Ascending aorta (tissue), 2 donors: ENCODE results near the gene CORO2A. TPM values are rescaled to one million over a fixed set of nuclear protein-coding genes. Genes with fewer than 3 reads are reported as not detected.

Source experiments
- DNase-seq, 2 donors: peaks; one replicate each; pipeline ENCODE4 v3.0.0-alpha.2; 2019; ENCODE audit warnings: low spot score in 2 of 2
- H3K27ac ChIP-seq, 2 donors: fragments of 200-600 bp; sonication (generic); one replicate each; pipeline ENCODE4 v1.5.1; 2016 to 2017; ENCODE audit warnings: mild to moderate bottlenecking in 1 of 2
- H3K27me3 ChIP-seq: fragments of 200-600 bp; sonication (generic); one replicate; pipeline ENCODE4 v1.5.1; 2017
- H3K36me3 ChIP-seq, 2 donors: fragments of 200-600 bp; sonication (generic); one replicate each; pipeline ENCODE4 v1.5.1; 2016
- H3K4me1 ChIP-seq, 2 donors: fragments of 200-600 bp; sonication (generic); one replicate each; pipeline ENCODE4 v1.5.1; 2016 to 2017; ENCODE audit warnings: mild to moderate bottlenecking in 1 of 2
- H3K4me3 ChIP-seq, 2 donors: fragments of 200-600 bp; sonication (generic); one replicate each; pipeline ENCODE4 v1.5.1; 2016 to 2017; ENCODE audit warnings: mild to moderate bottlenecking in 1 of 2
- H3K9me3 ChIP-seq, 2 donors: fragments of 200-600 bp; sonication (generic); one replicate each; pipeline ENCODE4 v1.5.1; 2016
- CTCF ChIP-seq, 3 experiments: fragments of 200-600 bp in 2 of 3; fragments of 450-650 bp in 1 of 3; sonication (generic) in 2 of 3; IDR thresholded peaks; one replicate each; pipeline ENCODE4 v1.5.1; 2016 to 2019; ENCODE audit warnings: antibody characterized with exemption in 3 of 3, mild to moderate bottlenecking in 1 of 3, moderate library complexity in 1 of 3
- intact Hi-C: fragments of 100-400 bp; cut with DNase I; formaldehyde crosslinking; loops from one replicate; pipeline ENCODE4 v1.15.1; 2023
- total RNA-seq: library from RNA; depleted of rRNA; stranded (reverse); fragments of >200 nt; gene quantifications from one replicate; pipeline ENCODE4 v1.1.0, GENCODE V29; 2016

The CORO2A gene
- total RNA-seq, 1 donor from 2014 or later, result 9.0 TPM

DNA sequence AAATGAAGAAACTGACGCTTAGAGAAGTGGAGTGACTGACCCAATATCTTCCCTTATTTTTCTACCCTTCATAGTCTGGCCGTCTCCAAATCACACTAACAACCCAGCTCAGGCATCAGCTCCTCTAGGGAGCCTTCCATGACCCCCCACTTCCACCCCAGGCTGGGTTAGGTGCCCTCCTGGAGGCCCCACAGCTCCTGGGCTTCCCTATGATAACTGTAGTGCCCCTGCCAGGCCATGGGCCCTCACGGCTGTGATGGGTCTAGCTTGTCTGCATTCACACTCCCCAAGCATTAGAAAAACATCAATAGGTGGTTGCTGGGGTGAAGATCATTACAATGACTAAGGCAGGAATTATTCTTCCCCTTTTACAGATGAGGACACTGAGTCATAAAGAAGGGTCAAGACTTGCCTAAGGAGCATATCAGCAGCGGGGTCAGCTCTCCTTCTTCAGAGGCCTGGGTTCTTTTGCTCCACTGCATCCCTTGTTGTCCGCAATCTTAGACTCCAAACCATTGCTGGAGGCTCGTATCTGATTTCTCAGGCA is 7.3 kb downstream of the CORO2A start:
- no peak for TF ChIP-seq CTCF (IDR thresholded peaks at IDR 0.05)
- intact Hi-C loops, result no loop called here

DNA sequence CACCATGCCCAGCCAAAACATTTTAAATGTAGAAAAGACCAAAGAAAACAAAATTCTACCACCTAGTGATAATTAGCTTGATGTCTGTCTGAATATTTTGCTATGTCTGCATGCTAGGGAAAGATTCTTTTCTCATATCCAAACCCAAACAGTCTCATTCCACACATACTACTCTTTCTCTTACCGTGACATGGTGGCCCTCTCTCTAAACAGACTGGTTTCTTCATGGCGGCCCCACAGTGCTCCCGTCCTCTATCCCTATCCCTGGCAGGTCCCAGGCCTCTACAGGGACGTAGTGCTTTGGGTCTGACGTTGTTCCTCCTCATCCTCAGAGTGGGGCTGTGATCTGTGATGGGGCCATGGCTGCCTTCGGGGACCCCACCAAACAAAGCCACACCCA is 8.1 kb downstream of the CORO2A start:
- H3K27me3 ChIP-seq, result no peaks in the 10 kb centered on the region
- H3K4me1 ChIP-seq, result no peaks in the 10 kb centered on the region
- no peak overlapping the region for H3K4me3 ChIP-seq
- DNase-seq, result no peak
- intact Hi-C loops, result no loop called here
- H3K36me3 ChIP-seq, result no peaks in the 10 kb centered on the region
- no peak overlapping the region for H3K27ac ChIP-seq
- TF ChIP-seq CTCF (IDR thresholded peaks at IDR 0.05), result no peak
- no peaks in the 10 kb centered on the region for H3K9me3 ChIP-seq

More for the DNA sequence above, 7.3 kb downstream of the CORO2A start:
- Histone ChIP-seq H3K27ac (no peak overlapping the region), H3K36me3 (no peaks in the 10 kb centered on the region), H3K4me3 (no peak overlapping the region), H3K4me1 (no peaks in the 10 kb centered on the region), H3K27me3 (no peaks in the 10 kb centered on the region), H3K9me3 (no peaks in the 10 kb centered on the region)
- DNase-seq, result no peak

- no peak overlapping the region for H3K27ac ChIP-seq
- no peaks in the 10 kb centered on the region for H3K4me1 ChIP-seq
- H3K4me3 ChIP-seq, result no peak overlapping the region
- H3K27me3 ChIP-seq, result no peaks in the 10 kb centered on the region
- DNase-seq, result no peak
- no peak for TF ChIP-seq CTCF (IDR thresholded peaks at IDR 0.05)
- H3K9me3 ChIP-seq, result no peaks in the 10 kb centered on the region
- H3K36me3 ChIP-seq, result no peaks in the 10 kb centered on the region
- intact Hi-C loops, result no loop called here
Observed at GRCh38 chr9:98182889-98183599, 9.4 kb downstream of the CORO2A start.

DNA sequence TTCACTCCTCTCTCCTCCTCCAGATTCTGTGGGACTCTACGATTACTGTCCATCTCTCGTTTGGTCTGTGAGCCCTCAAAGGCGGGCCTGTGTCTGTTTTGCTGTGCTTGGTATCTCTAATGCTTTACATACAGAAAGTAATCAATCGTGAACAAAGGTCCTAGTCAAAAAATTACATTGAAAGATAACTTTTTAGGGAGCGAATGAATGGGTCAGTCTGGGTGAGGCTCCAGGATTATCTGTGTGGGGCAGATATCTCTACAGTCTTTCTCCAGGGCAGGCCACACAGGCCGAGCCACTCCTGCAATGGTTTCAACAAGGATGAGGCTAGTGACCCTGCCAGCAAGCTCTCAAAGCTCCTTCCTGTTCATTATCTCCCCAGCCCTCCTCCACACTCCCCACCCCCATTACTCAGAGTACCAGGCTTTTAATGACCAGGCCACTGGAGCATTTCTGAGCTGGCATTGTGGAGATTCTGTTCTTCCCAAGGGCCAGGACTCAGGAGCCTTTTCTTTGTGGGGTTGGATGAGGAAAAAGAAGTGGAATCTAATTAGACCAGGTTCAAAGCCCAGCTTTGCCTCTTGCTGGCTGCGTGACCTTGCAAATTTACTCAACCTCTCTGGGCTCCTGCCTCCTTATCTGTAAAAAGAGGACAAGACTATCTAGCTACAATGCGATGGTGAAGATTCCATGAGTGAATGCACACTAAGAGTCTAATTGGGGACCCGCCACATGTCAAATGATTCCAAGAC is 10.2 kb downstream of the CORO2A start:
- H3K4me1 ChIP-seq, result no peaks in the 10 kb centered on the region
- no peaks in the 10 kb centered on the region for H3K36me3 ChIP-seq
- H3K27ac ChIP-seq, result no peak overlapping the region
- no peak for TF ChIP-seq CTCF (IDR thresholded peaks at IDR 0.05)
- intact Hi-C loops, result no loop called here
- no peaks in the 10 kb centered on the region for H3K9me3 ChIP-seq
- H3K27me3 ChIP-seq, result no peaks in the 10 kb centered on the region
- no peak overlapping the region for H3K4me3 ChIP-seq
- no peak for DNase-seq

DNA sequence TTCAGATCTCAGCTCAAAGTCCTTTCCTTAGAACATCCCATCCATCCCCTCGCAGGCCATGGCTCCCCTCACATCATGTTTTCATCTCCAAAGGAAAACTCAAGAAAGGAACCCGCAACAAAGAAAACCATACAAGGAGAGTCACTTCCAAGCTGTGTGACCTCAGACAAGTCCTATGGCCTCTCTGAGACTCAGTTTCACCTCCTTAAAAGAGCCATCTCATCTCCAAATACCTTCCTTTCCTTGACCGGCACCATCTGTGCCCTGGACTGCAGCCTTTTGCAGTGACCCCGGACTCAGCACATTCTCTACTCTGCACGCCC is 10.7 kb downstream of the CORO2A start:
- Histone ChIP-seq H3K4me3 (no peak overlapping the region), H3K27me3 (no peaks in the 10 kb centered on the region), H3K36me3 (no peaks in the 10 kb centered on the region), H3K4me1 (no peaks in the 10 kb centered on the region), H3K27ac (no peak overlapping the region), H3K9me3 (no peaks in the 10 kb centered on the region)
- TF ChIP-seq CTCF (IDR thresholded peaks at IDR 0.05), result no peak
- no peak for DNase-seq
- intact Hi-C loops, result no loop called here
